ENCODE data around the gene CCDC116. TPM values are rescaled to one million over a fixed set of nuclear protein-coding genes. Genes with fewer than 3 reads are reported as not detected.

CCDC116 gene
- total and polyA plus RNA-seq, 2 experiments from 2014 or later: 0.14 TPM; not detected in 1

DNA sequence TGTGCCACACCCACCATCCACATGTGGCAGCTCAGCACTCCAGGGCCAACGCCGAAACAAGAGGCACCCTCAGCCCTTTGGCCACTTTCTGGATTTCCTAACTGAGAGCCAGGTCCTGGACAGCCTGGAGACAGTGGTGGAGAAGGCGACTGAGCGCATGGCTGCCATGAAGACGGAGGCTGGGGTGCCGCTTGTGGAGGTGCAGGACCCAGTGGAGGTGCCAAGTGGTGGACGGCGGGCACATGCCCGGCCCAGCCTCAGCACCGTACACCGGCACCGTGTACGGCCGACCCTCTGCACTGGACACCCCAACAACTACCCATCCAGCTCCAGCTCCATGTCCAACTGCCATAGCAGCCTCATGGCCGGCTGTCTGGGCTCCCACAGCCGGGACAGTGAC lies 1.5 kb downstream of the CCDC116 start:
- Histone ChIP-seq H3K79me2 (replicated peaks; ENCODE audit: insufficient read depth) (no peaks in the 10 kb centered on the region; the same call in 1 of the 2 replicates), H3F3A (replicated peaks; ENCODE audit: low read depth) (no peaks in the 10 kb centered on the region), H3K36me3 (ENCODE audit: insufficient read depth) (no peaks in the 10 kb centered on the region), H3K4me3 (no peak overlapping the region), H3K27me3 (ENCODE audit: insufficient read depth) (no peaks in the 10 kb centered on the region), H3K4me1 (ENCODE audit: insufficient read depth) (no peaks in the 10 kb centered on the region), H4K20me1 (replicated peaks; ENCODE audit: insufficient read depth) (no peaks in the 10 kb centered on the region), H3K27ac (ENCODE audit: low read depth) (no peak overlapping the region), H3K4me2 (no peak overlapping the region), H2AFZ (no peak overlapping the region), H3K9me2 (ENCODE audit: insufficient read depth) (no peaks in the 10 kb centered on the region)
- DNase-seq (ENCODE audit: low spot score) (no peak), ATAC-seq (no peak)
- Mint-ChIP-seq H3K9me3 (peaks cover 5% of the 10 kb centered on the region; the same call in 1 of the 3 replicates), H3K27ac (no peak overlapping the region), H3K36me3 (ENCODE audit: low read depth) (no peaks in the 10 kb centered on the region; the same call in 2 of the 3 replicates), H3K4me3 (no peak overlapping the region), H3K4me1 (no peaks in the 10 kb centered on the region), H3K27me3 (ENCODE audit: insufficient read depth, low read depth, poor library complexity) (peaks cover 19% of the 10 kb centered on the region)
- TF ChIP-seq, protein P1, sequence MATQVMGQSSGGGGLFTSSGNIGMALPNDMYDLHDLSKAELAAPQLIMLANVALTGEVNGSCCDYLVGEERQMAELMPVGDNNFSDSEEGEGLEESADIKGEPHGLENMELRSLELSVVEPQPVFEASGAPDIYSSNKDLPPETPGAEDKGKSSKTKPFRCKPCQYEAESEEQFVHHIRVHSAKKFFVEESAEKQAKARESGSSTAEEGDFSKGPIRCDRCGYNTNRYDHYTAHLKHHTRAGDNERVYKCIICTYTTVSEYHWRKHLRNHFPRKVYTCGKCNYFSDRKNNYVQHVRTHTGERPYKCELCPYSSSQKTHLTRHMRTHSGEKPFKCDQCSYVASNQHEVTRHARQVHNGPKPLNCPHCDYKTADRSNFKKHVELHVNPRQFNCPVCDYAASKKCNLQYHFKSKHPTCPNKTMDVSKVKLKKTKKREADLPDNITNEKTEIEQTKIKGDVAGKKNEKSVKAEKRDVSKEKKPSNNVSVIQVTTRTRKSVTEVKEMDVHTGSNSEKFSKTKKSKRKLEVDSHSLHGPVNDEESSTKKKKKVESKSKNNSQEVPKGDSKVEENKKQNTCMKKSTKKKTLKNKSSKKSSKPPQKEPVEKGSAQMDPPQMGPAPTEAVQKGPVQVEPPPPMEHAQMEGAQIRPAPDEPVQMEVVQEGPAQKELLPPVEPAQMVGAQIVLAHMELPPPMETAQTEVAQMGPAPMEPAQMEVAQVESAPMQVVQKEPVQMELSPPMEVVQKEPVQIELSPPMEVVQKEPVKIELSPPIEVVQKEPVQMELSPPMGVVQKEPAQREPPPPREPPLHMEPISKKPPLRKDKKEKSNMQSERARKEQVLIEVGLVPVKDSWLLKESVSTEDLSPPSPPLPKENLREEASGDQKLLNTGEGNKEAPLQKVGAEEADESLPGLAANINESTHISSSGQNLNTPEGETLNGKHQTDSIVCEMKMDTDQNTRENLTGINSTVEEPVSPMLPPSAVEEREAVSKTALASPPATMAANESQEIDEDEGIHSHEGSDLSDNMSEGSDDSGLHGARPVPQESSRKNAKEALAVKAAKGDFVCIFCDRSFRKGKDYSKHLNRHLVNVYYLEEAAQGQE (IDR thresholded peaks at IDR 0.05; ENCODE audit: unreplicated experiment): no peak
- TF ChIP-seq EZH2 (IDR thresholded peaks at IDR 0.05; ENCODE audit: low read depth, unreplicated experiment): no peak
- TF ChIP-seq CREB1 (CRISPR knock-in tag; IDR thresholded peaks at IDR 0.05; ENCODE audit: low read depth): no peak
- no peak for TF ChIP-seq EZH2phosphoT487 (IDR thresholded peaks at IDR 0.05; ENCODE audit: unreplicated experiment)
- no peak for TF ChIP-seq ZNF114 (CRISPR knock-in tag; IDR thresholded peaks at IDR 0.05)
- TF ChIP-seq, protein P2, sequence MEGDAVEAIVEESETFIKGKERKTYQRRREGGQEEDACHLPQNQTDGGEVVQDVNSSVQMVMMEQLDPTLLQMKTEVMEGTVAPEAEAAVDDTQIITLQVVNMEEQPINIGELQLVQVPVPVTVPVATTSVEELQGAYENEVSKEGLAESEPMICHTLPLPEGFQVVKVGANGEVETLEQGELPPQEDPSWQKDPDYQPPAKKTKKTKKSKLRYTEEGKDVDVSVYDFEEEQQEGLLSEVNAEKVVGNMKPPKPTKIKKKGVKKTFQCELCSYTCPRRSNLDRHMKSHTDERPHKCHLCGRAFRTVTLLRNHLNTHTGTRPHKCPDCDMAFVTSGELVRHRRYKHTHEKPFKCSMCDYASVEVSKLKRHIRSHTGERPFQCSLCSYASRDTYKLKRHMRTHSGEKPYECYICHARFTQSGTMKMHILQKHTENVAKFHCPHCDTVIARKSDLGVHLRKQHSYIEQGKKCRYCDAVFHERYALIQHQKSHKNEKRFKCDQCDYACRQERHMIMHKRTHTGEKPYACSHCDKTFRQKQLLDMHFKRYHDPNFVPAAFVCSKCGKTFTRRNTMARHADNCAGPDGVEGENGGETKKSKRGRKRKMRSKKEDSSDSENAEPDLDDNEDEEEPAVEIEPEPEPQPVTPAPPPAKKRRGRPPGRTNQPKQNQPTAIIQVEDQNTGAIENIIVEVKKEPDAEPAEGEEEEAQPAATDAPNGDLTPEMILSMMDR (conservative IDR thresholded peaks at IDR 0.05; ENCODE audit: low read depth in 2 of 2): no peak
- TF ChIP-seq, protein P3, sequence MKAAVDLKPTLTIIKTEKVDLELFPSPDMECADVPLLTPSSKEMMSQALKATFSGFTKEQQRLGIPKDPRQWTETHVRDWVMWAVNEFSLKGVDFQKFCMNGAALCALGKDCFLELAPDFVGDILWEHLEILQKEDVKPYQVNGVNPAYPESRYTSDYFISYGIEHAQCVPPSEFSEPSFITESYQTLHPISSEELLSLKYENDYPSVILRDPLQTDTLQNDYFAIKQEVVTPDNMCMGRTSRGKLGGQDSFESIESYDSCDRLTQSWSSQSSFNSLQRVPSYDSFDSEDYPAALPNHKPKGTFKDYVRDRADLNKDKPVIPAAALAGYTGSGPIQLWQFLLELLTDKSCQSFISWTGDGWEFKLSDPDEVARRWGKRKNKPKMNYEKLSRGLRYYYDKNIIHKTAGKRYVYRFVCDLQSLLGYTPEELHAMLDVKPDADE (IDR thresholded peaks at IDR 0.05): no peak
- TF ChIP-seq, protein P4, sequence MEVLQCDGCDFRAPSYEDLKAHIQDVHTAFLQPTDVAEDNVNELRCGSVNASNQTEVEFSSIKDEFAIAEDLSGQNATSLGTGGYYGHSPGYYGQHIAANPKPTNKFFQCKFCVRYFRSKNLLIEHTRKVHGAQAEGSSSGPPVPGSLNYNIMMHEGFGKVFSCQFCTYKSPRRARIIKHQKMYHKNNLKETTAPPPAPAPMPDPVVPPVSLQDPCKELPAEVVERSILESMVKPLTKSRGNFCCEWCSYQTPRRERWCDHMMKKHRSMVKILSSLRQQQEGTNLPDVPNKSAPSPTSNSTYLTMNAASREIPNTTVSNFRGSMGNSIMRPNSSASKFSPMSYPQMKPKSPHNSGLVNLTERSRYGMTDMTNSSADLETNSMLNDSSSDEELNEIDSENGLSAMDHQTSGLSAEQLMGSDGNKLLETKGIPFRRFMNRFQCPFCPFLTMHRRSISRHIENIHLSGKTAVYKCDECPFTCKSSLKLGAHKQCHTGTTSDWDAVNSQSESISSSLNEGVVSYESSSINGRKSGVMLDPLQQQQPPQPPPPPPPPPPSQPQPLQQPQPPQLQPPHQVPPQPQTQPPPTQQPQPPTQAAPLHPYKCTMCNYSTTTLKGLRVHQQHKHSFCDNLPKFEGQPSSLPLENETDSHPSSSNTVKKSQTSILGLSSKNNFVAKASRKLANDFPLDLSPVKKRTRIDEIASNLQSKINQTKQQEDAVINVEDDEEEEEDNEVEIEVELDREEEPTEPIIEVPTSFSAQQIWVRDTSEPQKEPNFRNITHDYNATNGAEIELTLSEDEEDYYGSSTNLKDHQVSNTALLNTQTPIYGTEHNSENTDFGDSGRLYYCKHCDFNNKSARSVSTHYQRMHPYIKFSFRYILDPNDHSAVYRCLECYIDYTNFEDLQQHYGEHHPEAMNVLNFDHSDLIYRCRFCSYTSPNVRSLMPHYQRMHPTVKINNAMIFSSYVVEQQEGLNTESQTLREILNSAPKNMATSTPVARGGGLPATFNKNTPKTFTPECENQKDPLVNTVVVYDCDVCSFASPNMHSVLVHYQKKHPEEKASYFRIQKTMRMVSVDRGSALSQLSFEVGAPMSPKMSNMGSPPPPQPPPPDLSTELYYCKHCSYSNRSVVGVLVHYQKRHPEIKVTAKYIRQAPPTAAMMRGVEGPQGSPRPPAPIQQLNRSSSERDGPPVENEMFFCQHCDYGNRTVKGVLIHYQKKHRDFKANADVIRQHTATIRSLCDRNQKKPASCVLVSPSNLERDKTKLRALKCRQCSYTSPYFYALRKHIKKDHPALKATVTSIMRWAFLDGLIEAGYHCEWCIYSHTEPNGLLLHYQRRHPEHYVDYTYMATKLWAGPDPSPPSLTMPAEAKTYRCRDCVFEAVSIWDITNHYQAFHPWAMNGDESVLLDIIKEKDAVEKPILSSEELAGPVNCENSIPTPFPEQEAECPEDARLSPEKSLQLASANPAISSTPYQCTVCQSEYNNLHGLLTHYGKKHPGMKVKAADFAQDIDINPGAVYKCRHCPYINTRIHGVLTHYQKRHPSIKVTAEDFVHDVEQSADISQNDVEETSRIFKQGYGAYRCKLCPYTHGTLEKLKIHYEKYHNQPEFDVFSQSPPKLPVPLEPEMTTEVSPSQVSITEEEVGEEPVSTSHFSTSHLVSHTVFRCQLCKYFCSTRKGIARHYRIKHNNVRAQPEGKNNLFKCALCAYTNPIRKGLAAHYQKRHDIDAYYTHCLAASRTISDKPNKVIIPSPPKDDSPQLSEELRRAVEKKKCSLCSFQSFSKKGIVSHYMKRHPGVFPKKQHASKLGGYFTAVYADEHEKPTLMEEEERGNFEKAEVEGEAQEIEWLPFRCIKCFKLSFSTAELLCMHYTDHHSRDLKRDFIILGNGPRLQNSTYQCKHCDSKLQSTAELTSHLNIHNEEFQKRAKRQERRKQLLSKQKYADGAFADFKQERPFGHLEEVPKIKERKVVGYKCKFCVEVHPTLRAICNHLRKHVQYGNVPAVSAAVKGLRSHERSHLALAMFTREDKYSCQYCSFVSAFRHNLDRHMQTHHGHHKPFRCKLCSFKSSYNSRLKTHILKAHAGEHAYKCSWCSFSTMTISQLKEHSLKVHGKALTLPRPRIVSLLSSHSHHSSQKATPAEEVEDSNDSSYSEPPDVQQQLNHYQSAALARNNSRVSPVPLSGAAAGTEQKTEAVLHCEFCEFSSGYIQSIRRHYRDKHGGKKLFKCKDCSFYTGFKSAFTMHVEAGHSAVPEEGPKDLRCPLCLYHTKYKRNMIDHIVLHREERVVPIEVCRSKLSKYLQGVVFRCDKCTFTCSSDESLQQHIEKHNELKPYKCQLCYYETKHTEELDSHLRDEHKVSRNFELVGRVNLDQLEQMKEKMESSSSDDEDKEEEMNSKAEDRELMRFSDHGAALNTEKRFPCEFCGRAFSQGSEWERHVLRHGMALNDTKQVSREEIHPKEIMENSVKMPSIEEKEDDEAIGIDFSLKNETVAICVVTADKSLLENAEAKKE (CRISPR knock-in tag; IDR thresholded peaks at IDR 0.05): no peak
- TF ChIP-seq STAT1 (IDR thresholded peaks at IDR 0.05; ENCODE audit: unreplicated experiment): no peak
- TF ChIP-seq POLR2AphosphoS5 (IDR thresholded peaks at IDR 0.05; ENCODE audit: low read depth): no peak

Measured in GM23338 (cell line).